WTC11 (cell line): ENCODE data around the gene COX10. TPM values are rescaled to one million over a fixed set of nuclear protein-coding genes. Genes with fewer than 3 reads are reported as not detected.

Experiments
- ATAC-seq: fragments of 200-7000 bp; cut with Tn5 transposase; 2 replicates; pipeline ENCODE4 v1.10.0; 2021; ENCODE audit warnings: mild to moderate bottlenecking, moderate library complexity
- CTCF ChIA-PET: fragments of 300-600 bp; sonication (Branson Sonifier 250); formaldehyde crosslinking; loops from one replicate; lab custom pipeline; 2021; ENCODE audit warnings: antibody characterized with exemption; lab: Charles Lee
- POLR2A ChIA-PET: fragments of 350-600 bp; sonication (Branson Sonifier 250); formaldehyde crosslinking; loops from one replicate; lab custom pipeline; 2021; ENCODE audit warnings: antibody characterized with exemption; lab: Charles Lee
- DNase-seq: peaks from one replicate; pipeline ENCODE4 v3.0.0; 2021; ENCODE audit warnings: low spot score
- H3K27ac Mint-ChIP-seq: 2 replicates; pipeline ENCODE4 v1.8.0; 2021; ENCODE audit warnings: mixed read lengths
- H3K27me3 Mint-ChIP-seq: 2 replicates; pipeline ENCODE4 v1.8.0; 2021; ENCODE audit warnings: low read depth, mild to moderate bottlenecking, moderate library complexity, mixed read lengths
- H3K36me3 Mint-ChIP-seq: 2 replicates; pipeline ENCODE4 v1.8.0; 2021; ENCODE audit warnings: mixed read lengths
- H3K4me1 Mint-ChIP-seq: 2 replicates; pipeline ENCODE4 v1.8.0; 2022; ENCODE audit warnings: mixed read lengths
- H3K4me3 Mint-ChIP-seq: 2 replicates; pipeline ENCODE4 v1.8.0; 2021; ENCODE audit warnings: mild to moderate bottlenecking, moderate library complexity, mixed read lengths
- H3K9me3 Mint-ChIP-seq: 2 replicates; pipeline ENCODE4 v1.8.0; 2021; ENCODE audit warnings: mixed read lengths
- ARID4B ChIP-seq: sonication (generic); formaldehyde crosslinking; IDR thresholded peaks from 2 replicates; pipeline ENCODE4 v1.8.0; 2023; ENCODE audit warnings: missing genetic modification reagents, mild to moderate bottlenecking, borderline replicate concordance
- ATF3 ChIP-seq: sonication (generic); formaldehyde crosslinking; conservative IDR thresholded peaks from 2 replicates; pipeline ENCODE4 v1.8.1; 2022; ENCODE audit warnings: mild to moderate bottlenecking, missing genetic modification reagents
- ATF6 ChIP-seq: sonication (generic); formaldehyde crosslinking; IDR thresholded peaks from 2 replicates; pipeline ENCODE4 v1.8.1; 2023; ENCODE audit warnings: mild to moderate bottlenecking, missing genetic modification reagents
- CREM ChIP-seq: sonication (generic); formaldehyde crosslinking; IDR thresholded peaks from 2 replicates; pipeline ENCODE4 v1.8.1; 2022; ENCODE audit warnings: mild to moderate bottlenecking, missing genetic modification reagents, moderate library complexity
- FOXK1 ChIP-seq: sonication (generic); formaldehyde crosslinking; IDR thresholded peaks from 2 replicates; pipeline ENCODE4 v1.8.0; 2022; ENCODE audit warnings: mild to moderate bottlenecking, moderate library complexity, missing genetic modification reagents
- JAZF1 ChIP-seq: fragments of 250-450 bp; sonication (Bioruptor Pico); IDR thresholded peaks from 2 replicates; pipeline ENCODE4 v1.9.0; 2021; ENCODE audit warnings: moderate library complexity, mild to moderate bottlenecking, inconsistent platforms
- MYBL2 ChIP-seq: sonication (generic); formaldehyde crosslinking; IDR thresholded peaks from 2 replicates; pipeline ENCODE4 v1.8.1; 2023; ENCODE audit warnings: mild to moderate bottlenecking, moderate library complexity, missing genetic modification reagents
- SMAD3 ChIP-seq: sonication (generic); formaldehyde crosslinking; IDR thresholded peaks from 2 replicates; pipeline ENCODE4 v1.8.0; 2022; ENCODE audit warnings: missing genetic modification reagents, mild to moderate bottlenecking, borderline replicate concordance
- SP1 ChIP-seq: sonication (generic); formaldehyde crosslinking; conservative IDR thresholded peaks from 2 replicates; pipeline ENCODE4 v1.8.1; 2022; ENCODE audit warnings: missing genetic modification reagents
- USF1 ChIP-seq: sonication (generic); formaldehyde crosslinking; IDR thresholded peaks from 2 replicates; pipeline ENCODE4 v1.8.0; 2022; ENCODE audit warnings: mild to moderate bottlenecking, missing genetic modification reagents
- ZNF281 ChIP-seq: sonication (generic); formaldehyde crosslinking; IDR thresholded peaks from 2 replicates; pipeline ENCODE4 v1.8.0; 2023; ENCODE audit warnings: mild to moderate bottlenecking, missing genetic modification reagents
- ZNF396 ChIP-seq: fragments of 250-450 bp; sonication (Bioruptor Pico); IDR thresholded peaks from 2 replicates; pipeline ENCODE4 v1.8.0; 2021; ENCODE audit warnings: mild to moderate bottlenecking, moderate library complexity, borderline replicate concordance
- ZNF423 ChIP-seq: fragments of 250-450 bp; sonication (Bioruptor Pico); IDR thresholded peaks from 2 replicates; pipeline ENCODE4 v2.1.2; 2022; ENCODE audit warnings: mild to moderate bottlenecking, moderate library complexity
- ZSCAN18 ChIP-seq: fragments of 250-450 bp; sonication (Bioruptor Pico); IDR thresholded peaks from 2 replicates; pipeline ENCODE4 v2.1.2; 2022; ENCODE audit warnings: mild to moderate bottlenecking, moderate library complexity
- total RNA-seq: library from RNA; stranded (reverse); gene quantifications from 3 replicates; pipeline ENCODE4 v1.2.3, GENCODE V29; 2021

COX10 gene
- total RNA-seq, 1 experiment from 2014 or later = 22.0 TPM

- CTCF ChIA-PET = no interaction called here
- POLR2A ChIA-PET = no interaction called here
- peaks cover 21% of the 10 kb centered on the region for H3K4me1 Mint-ChIP-seq
- H3K27me3 Mint-ChIP-seq = no peaks in the 10 kb centered on the region
- H3K27ac Mint-ChIP-seq = no peak overlapping the region
- no peak for DNase-seq
- no peak overlapping the region for H3K4me3 Mint-ChIP-seq
- ATAC-seq = no peak
- H3K9me3 Mint-ChIP-seq = no peaks in the 10 kb centered on the region
- TF ChIP-seq JAZF1 (CRISPR knock-in tag) = no peak
- TF ChIP-seq, all 79 proteins: peak for 0
- H3K36me3 Mint-ChIP-seq = peaks cover 9% of the 10 kb centered on the region
Observed at GRCh38 chr17:14084955-14085354, 15.7 kb downstream of the COX10 start.

- H3K27ac Mint-ChIP-seq = no peak overlapping the region
- H3K4me1 Mint-ChIP-seq = peaks cover 22% of the 10 kb centered on the region
- no peaks in the 10 kb centered on the region for H3K27me3 Mint-ChIP-seq
- H3K9me3 Mint-ChIP-seq = no peaks in the 10 kb centered on the region
- CTCF ChIA-PET = no interaction called here
- H3K4me3 Mint-ChIP-seq = no peak overlapping the region
- TF ChIP-seq ARID4B (CRISPR knock-in tag) (no peak), ZNF423 (CRISPR knock-in tag) (no peak), SMAD3 (CRISPR knock-in tag) (no peak), SP1 (no peak), USF1 (no peak), MYBL2 (CRISPR knock-in tag) (no peak)
- no peaks in the 10 kb centered on the region for H3K36me3 Mint-ChIP-seq
- ATAC-seq (no peak), DNase-seq (no peak)
- POLR2A ChIA-PET = interaction anchor here (0.6 kb wide), 1 partner anchor 15 kb away, joined by 5 read pairs; no protein-coding TSS in a partner anchor
Observed at GRCh38 chr17:14086189-14086588, 16.9 kb downstream of the COX10 start.

GRCh38 chr17:14089179-14089578 lies 19.9 kb downstream of the COX10 start:
- no peak for TF ChIP-seq ZNF281 (CRISPR knock-in tag)
- no peak for TF ChIP-seq ATF3
- TF ChIP-seq ZSCAN18 (CRISPR knock-in tag) = no peak
- TF ChIP-seq ATF6 = no peak
- no peak for TF ChIP-seq ZNF396
- no peak for TF ChIP-seq CREM (CRISPR knock-in tag)
- no peak for TF ChIP-seq FOXK1 (CRISPR knock-in tag)
- DNase-seq (no peak), ATAC-seq (no peak)
- Mint-ChIP-seq H3K27ac (no peak overlapping the region), H3K36me3 (no peaks in the 10 kb centered on the region), H3K4me1 (peaks cover 27% of the 10 kb centered on the region), H3K27me3 (no peaks in the 10 kb centered on the region), H3K4me3 (no peak overlapping the region), H3K9me3 (no peaks in the 10 kb centered on the region)
- ChIA-PET POLR2A (no interaction called here), CTCF (no interaction called here)
